ENCODE results near the gene ZSCAN2.
"Not testable (repeated sequence)": the region's sequence is repeated elsewhere in the genome, so short reads cannot be mapped to it uniquely, and the experiment has no call there.

ZSCAN2 gene

DNA sequence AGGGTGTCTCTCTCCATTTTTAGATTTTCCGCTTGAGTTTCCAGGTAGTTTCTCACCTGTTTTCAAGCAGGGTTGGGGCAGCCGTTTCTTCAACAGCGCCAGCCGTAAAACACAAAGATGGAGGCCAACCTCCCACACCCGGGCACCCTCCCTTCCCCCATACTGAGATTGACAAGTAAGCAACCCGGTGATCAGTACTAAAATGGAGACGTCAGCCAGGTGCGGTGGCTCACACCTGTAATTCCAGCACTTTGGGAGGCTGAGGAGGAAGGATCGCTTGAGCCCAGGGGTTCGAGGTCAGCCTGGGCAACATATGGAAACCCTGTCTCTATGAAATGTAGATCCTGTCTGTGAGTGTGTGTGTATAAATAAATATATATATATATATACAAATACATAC, 903 bp upstream of the ZSCAN2 start:
- DNase-seq, result no peak

DNA sequence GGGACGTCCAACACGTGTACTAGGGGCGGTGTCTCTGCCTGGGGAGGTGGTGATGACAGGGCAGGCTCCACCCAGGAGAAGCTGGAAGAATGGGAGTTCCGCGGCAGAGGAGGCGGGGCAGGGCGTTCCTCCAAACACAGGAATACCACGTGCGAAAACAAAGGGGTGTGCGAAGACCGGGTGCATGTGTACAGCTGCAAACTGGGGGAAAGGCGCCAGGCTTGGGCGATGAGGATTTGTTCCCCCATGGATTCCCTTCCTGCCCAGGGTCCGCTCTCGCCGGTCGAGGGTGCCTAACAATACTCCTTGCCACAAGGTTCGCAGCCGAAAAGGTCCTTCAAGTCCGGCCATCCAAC, 500 bp upstream of the ZSCAN2 start:
- DNase-seq, result peak; percentile 33

DNA sequence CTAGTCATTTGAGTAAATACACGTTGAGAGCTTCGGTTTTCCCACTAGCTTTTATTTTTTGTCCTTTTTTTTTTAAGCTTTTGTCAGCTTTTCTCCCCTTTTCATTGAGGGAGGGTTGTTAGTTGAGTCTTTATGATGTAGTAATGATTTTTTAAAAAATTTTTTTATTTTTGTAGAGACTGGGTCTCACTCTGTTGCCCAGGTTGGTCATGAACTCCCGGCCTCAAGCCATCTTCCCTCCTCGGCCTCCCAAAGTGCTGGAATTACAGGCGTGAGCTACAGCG, 688 bp downstream of the ZSCAN2 start:
- no peak for DNase-seq

DNA sequence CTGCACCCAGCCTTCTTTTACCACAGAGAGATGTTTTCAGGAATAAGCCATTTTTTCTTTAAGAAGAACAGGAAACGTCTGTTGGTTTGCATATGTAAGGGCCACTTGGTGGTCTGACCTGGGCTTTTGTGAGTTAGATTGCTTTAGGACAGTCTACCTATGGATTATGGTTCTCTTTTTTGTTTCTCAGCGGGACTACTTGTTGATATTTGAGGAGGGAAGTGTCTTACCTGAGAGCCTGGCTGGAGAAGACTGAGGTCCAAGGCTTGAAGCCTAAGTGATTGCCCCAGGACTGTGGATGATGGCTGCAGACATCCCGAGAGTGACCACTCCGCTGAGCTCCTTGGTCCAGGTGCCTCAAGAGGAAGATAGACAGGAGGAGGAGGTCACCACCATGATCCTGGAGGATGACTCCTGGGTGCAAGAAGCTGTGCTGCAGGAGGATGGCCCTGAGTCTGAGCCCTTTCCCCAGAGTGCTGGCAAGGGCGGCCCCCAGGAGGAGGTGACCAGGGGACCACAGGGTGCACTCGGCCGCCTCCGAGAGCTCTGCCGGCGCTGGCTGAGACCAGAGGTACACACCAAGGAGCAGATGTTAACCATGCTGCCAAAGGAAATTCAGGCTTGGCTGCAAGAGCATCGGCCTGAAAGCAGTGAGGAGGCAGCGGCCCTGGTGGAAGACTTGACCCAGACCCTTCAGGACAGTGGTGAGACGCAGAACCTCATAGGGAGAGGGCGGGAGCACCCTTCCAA, 3.0 kb downstream of the ZSCAN2 start:
- DNase-seq, result no peak

DNA sequence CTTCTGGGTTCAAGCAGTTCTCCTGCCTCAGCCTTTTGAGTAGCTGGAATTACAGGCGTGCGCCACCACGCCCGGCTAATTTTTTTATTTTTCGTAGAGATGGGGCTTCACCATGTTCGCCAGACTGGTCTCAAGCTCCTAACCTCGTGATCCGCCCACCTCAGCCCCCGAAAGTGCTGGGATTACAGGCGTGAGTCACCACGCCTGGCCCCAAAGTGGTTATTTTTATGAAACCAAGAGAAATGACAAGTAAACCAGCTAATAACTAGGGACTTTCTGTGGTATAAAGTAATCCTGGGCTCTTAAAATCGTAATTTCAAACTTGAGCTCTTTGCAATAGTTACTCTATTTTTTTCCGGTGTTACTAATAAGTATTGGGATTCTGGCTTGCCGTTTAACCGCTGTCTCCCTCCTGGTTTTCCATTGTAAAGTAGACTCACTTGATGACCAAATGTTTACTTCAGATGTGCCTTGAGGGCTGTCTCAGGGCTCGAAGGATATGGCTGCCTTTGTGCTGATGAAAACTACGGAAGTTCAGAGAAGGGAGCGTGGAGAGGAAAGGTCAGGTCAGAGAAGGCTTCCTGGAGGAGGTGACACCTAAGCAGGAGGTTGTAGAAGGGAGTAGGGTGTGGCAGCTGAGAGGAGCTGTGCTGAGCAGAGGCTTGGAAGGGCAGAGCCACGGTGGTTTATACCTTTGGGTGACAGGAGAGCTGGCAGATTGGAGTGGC, 4.2 kb downstream of the ZSCAN2 start:
- DNase-seq, result no peak

DNA sequence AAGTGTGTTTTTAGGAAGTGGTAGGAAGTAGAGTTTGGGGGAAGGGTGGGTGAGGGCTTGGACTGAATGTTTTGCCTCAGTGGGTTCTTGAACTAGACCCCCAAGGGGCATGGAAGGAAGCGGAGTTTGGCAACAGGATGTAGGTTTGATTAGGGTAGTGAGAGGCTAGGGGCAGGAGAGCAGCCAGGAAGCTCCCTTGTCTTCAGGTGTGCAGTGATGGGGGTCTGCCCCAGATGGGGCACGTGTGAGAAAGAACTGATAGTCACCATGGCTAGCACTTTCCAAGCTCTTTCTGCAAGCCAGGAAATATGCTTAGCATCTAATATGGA, 4.7 kb downstream of the ZSCAN2 start:
- DNase-seq, result no peak

DNA sequence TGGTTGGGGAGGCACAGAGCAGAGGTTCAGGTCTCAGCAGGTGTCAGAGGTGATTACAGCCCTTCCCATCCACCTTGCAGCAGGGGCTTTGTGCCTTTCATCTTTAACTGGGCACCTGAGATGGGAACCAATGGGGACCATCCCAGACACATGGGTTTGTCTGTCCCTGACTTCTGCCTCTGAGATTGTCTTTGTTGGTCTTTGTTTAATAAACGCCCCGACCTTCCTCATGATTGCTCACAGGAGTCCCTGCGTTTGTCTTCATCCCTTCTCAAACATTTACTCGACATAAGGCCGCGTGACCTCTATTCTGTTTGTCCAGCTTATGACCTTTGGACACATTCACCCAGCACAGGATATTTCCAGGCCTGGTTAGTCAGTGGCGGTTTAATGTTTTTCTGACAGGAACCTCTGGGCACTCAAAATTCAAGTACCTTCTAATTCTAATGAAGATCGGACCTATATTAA, 5.9 kb downstream of the ZSCAN2 start:
- no peak for DNase-seq

DNA sequence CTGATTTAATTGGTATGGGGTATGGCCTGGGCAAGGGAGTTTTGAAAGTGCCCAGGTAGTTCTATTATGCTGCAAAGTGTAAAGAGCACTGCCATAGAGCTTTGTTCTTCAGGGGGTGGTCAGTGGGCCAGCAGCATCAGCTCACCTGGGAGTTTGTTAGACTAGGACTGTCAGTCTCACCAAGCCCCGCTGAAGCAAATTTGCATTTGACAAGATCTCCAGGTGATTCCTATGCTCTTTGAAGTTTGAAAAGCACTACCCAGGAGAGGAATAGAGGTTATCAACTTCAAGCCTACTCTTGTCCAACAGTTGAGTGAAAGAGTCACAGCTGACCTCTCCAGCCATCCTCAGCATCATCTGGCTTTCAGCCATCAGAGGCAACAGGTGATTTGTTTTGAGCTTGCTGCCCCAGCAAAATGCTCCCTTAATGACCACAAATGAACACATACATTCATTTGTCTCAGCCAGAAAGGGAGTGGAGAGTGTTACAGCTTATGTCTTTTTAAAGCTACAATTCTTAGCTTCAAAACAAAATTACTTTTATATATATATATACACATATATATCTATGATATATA, 8.0 kb downstream of the ZSCAN2 start:
- DNase-seq, result no peak

DNA sequence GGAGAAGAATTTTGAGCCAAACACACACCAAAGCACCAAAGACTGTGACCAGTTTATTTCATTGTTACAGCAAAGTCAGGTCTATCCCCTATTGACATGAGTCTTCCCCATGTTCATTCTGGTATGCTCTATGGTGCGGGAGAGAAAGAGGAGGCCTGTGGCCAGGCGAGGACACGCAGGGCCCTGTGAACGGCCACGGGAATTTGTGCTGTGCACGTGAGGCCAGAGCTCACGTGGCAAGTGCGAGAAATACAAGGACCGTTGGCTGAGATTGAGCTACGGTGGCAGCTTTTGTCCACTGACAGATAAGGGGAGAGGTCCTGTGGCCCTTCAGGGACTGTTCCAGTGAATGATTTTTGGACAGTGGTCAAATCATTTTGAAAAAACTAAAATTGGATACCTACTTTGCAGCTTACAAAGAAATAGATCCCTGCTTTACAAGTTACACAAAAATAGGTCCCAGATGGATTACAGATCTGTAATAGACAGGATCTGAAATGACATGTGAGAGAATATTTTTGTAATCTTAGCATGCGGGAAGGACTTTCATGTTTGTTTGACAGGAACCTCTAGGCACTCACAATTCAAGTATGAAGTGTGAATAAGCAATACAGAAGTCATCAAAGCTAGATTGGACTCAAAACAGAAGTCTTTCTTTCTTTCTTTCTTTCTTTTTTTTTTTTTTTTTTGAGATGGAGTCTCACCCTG, 9.2 kb downstream of the ZSCAN2 start:
- DNase-seq, result no peak

DNA sequence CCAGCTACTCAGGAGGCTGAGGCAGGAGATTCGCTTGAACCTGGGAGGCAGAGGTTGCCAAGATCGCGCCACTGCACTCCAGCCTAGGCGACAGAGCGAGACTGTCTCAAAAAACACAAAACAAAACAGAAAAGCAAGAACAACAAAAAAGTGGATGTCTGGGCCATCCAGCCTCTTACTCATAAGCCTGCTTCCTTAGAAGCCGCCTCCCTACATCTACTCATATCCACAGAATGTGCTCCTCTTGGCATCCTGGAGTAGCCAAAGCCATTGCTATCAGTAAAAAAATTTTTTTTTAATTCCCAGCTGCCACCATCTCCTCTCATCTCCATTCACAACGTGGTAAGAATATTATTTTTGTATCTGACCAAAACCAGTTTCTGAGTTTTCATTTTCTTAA, 10.8 kb downstream of the ZSCAN2 start:
- no peak for DNase-seq

DNA sequence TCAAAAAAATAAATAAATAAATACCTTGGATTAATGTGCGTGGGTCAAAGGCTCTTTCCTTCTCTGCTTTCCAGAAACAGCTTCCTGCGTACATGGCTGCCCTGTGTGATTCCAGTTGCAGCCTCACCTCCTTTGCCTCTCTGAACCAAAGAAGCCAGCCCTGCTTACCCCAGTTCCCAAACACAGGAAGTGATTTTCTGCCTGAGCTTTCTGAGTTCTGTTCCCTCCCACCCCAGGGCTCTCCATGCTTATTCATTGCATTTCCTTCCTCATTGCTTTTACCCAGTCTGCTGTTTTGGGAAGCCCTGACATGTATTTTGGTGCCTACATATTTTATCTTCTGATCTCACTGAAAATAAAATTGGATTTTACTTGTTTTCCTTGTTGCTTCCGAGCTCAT, 15.4 kb downstream of the ZSCAN2 start:
- DNase-seq, result no peak

DNA sequence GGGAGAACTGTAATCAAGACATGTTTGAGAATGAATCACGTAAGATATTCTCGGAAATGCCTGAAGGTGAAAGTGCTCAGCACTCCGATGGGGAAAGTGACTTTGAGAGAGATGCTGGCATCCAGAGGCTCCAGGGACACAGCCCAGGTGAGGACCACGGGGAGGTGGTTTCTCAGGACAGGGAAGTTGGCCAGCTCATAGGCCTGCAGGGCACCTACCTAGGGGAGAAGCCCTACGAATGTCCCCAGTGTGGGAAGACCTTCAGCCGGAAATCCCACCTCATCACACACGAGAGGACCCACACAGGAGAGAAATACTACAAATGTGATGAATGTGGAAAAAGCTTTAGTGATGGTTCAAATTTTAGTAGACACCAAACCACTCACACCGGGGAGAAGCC, 19.8 kb downstream of the ZSCAN2 start:
- DNase-seq, result no peak

DNA sequence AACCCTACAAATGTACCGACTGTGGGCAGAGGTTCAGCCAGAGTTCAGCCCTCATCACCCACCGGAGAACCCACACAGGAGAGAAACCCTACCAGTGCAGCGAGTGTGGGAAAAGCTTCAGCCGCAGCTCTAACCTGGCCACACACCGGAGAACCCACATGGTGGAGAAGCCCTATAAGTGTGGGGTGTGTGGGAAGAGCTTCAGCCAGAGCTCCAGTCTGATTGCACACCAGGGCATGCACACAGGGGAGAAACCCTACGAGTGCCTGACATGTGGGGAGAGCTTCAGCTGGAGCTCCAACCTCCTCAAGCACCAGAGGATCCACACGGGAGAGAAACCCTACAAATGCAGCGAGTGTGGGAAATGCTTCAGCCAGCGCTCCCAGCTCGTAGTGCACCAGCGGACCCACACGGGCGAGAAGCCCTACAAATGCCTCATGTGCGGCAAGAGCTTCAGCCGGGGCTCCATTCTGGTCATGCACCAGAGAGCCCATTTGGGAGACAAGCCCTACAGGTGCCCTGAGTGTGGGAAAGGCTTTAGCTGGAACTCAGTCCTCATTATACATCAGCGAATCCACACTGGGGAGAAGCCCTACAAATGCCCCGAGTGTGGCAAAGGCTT, 20.7 kb downstream of the ZSCAN2 start:
- DNase-seq, result no peak

DNA sequence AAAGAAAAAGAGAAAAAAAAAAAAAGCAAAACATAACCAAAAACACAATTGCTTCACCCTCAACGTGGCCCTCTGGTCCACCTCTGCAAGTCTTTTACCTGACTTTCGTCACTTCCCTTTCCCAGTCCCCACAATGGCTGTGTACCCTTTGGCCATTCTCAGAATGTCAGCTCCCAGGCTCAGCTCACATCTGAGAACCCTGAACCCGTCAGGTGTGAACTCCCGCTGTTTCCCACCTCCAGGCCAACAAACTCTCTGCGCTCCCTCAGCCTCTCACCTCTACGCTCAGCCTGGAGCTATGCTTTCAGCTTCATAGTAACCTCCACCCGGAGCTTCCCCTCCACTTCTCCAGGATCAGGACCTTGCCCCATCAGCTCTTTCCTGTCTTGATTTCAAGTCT, 23.6 kb downstream of the ZSCAN2 start:
- no peak for DNase-seq

DNA sequence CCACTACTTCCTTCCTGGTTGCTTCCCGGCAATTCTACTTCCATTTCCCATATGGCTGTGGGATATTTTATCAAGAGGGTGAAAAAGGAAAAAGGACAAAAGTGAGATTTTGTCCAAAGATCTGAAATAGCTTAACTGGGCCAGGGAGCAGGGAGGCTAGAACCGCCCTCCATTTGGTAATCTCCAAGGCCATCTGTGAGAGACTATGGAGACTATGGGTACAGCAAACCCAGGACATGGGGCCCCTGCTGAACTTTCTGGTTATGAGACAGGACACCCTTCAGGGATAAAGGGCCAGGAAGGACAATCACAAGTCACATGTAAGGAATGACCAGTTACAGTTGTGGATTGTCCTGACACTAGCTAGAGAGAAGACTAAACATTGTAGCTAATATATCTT, 24.3 kb downstream of the ZSCAN2 start:
- no peak for DNase-seq

DNA sequence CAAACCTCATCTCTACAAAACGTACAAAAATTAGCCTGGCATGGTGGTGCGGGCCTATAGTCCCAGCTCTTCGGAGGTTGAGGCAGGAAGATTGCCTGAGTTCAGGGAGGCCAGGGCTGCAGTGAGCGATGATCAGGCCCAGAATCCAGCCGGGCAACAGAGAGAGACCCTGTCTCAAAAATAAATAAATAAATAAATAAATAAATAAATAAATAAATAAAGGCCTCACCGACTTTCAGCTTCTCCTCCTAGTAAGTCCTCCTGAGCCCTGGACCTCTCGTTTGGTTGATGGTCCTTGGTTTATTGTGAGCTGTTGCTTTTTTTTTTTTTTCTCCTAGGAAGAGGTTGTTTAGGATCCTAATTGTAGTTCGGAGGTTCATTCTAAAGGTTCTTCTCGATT, 28.2 kb downstream of the ZSCAN2 start:
- no peak for DNase-seq

DNA sequence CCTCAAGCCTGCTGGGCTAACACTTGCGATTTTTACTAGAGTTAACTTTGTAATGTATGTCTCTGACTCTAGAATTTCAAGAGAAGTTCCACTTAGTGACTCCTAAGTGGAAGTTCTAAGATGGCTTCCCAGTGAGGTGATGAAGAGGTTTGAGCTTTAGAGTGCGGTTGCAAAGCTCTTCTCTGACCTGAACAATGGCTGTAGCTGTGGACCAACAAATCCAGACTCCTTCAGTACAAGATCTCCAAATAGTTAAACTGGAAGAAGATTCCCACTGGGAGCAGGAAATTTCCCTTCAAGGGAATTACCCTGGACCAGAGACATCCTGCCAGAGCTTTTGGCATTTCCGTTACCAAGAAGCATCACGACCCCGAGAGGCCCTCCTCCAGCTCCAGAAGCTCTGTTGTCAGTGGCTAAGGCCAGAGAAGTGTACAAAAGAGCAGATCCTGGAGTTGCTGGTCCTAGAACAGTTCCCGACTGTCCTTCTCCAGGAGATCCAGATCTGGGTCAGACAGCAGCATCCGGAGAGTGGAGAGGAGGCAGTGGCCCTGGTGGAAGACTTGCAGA, 31.0 kb downstream of the ZSCAN2 start:
- DNase-seq, result no peak

DNA sequence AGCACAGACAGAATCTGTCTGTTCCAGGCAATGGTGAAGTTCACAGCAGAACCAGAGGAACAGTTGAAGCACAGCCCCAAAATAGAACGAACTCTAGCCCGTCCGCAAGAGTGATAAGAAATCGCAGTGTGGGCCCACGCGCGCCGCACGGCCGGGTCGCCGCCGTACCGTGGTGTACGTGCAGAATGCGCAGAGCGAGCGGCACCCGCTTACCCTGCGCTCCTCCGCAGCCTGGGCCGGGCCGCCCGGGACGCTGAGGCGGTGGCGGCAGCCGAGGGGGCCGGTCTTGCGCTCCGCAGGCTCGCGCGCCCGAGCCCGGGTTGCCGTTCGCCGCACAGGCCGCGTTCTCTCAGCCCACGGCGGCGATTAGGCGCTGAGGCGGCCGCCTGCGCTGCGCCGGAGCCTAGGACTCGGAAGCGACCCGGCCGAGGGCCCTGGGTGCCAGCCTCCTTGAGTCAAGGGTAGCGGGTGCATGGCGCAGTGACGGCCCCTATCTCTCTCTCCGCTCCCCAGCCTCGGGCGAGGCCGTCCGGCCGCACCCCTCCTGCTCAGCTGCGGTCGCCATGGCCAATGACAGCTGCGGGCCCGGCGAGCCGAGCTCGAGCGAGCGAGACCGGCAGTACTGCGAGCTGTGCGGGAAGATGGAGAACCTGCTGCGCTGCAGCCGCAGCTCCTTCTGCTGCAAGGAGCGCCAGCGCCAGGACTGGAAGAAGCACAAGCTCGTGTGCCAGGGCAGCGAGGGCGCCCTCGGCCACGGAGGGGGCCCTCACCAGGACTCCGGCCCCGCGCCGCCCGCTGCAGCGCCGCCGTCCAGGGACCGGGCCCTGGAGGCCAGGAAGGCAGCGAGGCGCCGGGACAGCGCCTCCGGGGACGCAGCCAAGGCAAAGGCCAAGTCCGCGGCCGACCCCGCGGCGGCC, 32.8 kb downstream of the ZSCAN2 start:
- DNase-seq, result peak; percentile 57

DNA sequence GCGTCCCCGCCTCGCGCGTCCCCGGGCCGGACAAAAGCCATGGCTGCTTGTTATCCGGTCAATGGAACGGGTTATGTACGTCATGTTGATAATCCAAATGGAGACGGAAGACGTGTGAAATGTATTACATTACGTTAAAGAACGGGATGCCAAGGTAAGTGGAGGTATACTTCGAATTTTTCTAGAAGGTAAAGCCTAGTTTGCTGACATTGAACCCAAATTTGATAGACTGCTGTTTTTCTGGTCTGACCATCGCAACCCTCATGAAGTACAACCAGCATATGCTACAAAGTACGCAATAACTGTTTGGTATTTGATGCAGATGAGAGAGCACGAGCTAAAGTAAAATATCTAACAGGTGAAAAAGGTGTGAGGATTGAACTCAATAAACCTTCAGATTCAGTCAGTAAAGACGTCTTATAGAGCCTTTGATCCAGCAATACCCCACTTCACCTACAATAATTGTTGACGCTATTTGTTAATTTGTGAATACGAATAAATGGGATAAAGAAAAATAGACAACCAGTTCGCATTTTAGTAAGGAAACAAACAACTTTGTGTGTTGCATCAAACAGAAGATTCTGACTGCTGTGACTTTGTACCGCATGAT, 33.5 kb downstream of the ZSCAN2 start:
- DNase-seq, result no peak

DNA sequence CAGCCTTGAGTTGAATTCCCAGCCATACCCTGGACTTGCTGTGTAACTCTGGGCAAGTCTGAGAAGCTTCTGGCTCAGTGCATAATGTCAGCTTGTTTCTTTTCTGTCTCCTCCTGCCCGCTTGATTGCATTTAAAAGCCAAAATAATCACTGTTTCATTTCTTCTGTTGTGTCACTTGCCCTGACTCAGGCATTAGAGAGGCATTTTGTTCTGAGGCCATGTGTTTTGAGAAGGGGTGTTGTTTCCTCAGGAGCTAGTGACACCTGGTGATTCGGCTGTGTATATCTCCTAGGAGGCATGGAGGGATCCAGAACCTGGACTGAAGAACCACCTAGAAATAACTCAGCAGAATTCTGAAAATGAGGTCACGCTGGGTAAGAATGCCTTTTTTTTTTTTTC, 37.3 kb downstream of the ZSCAN2 start:
- no peak for DNase-seq

DNA sequence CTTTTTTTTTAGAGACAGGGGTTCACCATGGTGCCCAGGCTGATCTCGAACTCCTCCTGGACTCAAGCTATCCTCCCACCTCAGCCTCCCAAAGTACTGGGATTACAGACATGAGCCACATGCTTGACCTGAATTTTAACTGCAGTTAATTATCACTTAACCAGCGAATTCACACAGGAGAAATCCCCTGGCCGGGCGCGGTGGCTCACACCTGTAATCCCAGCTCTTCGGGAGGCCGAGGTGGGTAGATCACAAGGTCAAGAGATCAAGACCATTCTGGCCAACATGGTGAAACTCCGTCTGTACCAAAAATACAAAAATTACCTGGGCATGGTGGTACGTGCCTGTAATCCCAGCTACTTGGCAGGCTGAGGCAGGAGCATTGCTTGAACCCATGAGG, 41.1 kb downstream of the ZSCAN2 start:
- not testable (repeated sequence) for DNase-seq

DNA sequence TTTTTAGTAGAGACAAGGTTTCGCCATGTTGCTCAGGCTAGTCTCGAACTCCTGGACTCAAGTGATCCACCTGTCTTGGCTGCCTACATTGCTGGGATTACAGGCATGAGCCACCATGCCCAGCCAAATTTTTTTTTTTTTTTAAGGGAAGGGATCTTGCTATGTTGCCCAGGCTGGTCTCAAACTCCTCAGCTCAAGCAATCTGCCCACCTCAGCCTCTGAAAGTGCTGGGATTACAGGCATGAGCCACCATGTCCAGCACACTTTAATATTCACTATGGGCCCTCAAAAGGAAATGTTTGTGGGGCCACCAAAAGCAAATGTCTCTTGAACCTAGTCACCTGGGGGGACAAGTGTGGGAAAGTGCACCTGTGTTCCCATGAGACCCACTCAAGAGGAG, 41.8 kb downstream of the ZSCAN2 start:
- DNase-seq, result not testable (repeated sequence)
